ENCODE data around the gene PICALM.

PICALM gene

GRCh38 chr11:86073948-86074347 is 5.1 kb upstream of the PICALM start:
- no peak for DNase-seq (ENCODE audit: low read depth)

GRCh38 chr11:86072211-86072610 is 3.3 kb upstream of the PICALM start:
- DNase-seq (ENCODE audit: low read depth) = no peak

GRCh38 chr11:86070142-86071056 is 1.5 kb upstream of the PICALM start:
- no peak for DNase-seq (ENCODE audit: low read depth)

GRCh38 chr11:86069408-86070101 is 671 bp upstream of the PICALM start:
- DNase-seq (ENCODE audit: low read depth) = no peak

- peak; percentile 10 for DNase-seq (ENCODE audit: low read depth)
These were observed 579 bp downstream of the PICALM start for GRCh38 chr11:86068138-86068871.

- no peak for DNase-seq (ENCODE audit: low read depth)
These were observed 1.1 kb downstream of the PICALM start for GRCh38 chr11:86067851-86068137.

- no peak for DNase-seq (ENCODE audit: low read depth)
These were observed 1.7 kb downstream of the PICALM start for GRCh38 chr11:86067009-86067850.

GRCh38 chr11:86066657-86067008 is 2.3 kb downstream of the PICALM start:
- no peak for DNase-seq (ENCODE audit: low read depth)

GRCh38 chr11:86066033-86066432 is 2.9 kb downstream of the PICALM start:
- no peak for DNase-seq (ENCODE audit: low read depth)

GRCh38 chr11:86064220-86064803 is 4.6 kb downstream of the PICALM start:
- DNase-seq (ENCODE audit: low read depth) = no peak

- no peak for DNase-seq (ENCODE audit: low read depth)
These were observed 5.3 kb downstream of the PICALM start for GRCh38 chr11:86063536-86063935.

- DNase-seq (ENCODE audit: low read depth) = no peak
These were observed 6.2 kb downstream of the PICALM start for GRCh38 chr11:86062719-86063118.

GRCh38 chr11:86061483-86062205 is 7.2 kb downstream of the PICALM start:
- DNase-seq (ENCODE audit: low read depth) = no peak

GRCh38 chr11:86060544-86060943 is 8.3 kb downstream of the PICALM start:
- DNase-seq (ENCODE audit: low read depth) = no peak

GRCh38 chr11:86058360-86058759 is 10.5 kb downstream of the PICALM start:
- no peak for DNase-seq (ENCODE audit: low read depth)

GRCh38 chr11:86056351-86056854 is 12.5 kb downstream of the PICALM start:
- DNase-seq (ENCODE audit: low read depth) = no peak

- no peak for DNase-seq (ENCODE audit: low read depth)
These were observed 15.9 kb downstream of the PICALM start for GRCh38 chr11:86052693-86053641.

GRCh38 chr11:86050196-86050709 is 18.6 kb downstream of the PICALM start:
- DNase-seq (ENCODE audit: low read depth) = no peak

- no peak for DNase-seq (ENCODE audit: low read depth)
These were observed 21.5 kb downstream of the PICALM start for GRCh38 chr11:86047275-86047991.
